GM18511 (cell line): Measurements from ENCODE around the gene CPXM2.

Source experiments
- ATAC-seq: cut with Tn5 transposase; IDR thresholded peaks from one replicate; pipeline ENCODE4 v1.9.1; 2021; ENCODE audit warnings: mild to moderate bottlenecking, moderate library complexity; ENCODE audit not compliant: unreplicated experiment

The CPXM2 gene

DNA sequence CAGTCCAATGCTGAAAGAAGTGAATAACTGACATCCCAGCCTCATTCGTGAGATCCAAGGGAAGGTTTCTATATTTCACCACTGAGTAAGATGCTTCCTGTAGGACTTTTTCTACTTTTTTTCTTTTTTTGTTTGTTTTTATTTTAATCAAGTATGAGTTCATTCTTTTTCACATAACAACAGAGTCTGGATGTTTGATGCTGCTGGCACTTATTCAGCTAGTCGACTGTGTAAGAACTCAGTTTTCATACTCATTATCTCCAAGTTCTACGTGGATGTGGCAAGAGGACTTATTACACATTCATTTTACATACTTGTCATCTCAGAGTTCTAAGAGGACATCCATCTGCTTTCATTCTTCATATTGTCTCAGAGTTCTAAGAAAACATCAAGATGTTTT, 86.9 kb downstream of the CPXM2 start:
- no peak for ATAC-seq

DNA sequence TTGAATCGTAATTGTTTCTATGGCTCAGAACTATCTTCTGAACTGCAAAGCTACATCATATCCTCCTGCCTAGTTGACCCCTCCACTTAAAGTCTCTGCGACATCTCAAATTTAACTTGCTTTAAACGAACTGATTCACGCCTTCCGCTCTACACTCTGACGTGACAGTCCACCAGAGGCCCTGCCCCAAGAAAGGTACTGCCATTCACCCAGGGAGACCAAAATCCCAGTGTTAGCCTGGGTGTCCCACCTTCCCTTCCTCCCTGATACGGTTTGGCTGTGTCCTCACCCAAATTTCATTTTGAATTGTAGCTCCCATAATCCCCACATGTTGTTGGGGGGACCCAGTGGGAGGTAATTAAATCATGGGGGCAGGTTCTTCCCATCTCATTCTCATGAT, 90.8 kb downstream of the CPXM2 start:
- no peak for ATAC-seq

DNA sequence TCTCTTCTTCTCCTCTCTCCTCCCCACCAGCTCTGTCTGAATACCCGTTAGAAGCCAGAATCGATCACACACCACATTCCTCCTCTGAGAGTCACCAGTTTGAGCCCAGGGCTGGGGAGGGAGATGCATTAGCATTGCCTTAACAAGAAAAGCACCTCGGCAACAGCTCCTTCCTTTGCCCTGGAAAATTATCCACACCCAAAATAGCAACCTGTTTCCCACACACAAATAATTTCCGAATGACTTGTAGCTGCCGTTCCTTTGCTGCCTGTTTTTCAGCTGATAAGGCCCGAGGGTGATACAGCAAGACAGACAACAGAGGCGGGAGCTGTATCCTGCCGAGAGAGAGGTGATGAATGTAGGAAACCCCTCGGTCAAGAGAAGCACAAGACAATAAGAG, 91.3 kb downstream of the CPXM2 start:
- no peak for ATAC-seq

- ATAC-seq = no peak
Measured at GRCh38 chr10:123798856-123799255, 92.8 kb downstream of the CPXM2 start.

DNA sequence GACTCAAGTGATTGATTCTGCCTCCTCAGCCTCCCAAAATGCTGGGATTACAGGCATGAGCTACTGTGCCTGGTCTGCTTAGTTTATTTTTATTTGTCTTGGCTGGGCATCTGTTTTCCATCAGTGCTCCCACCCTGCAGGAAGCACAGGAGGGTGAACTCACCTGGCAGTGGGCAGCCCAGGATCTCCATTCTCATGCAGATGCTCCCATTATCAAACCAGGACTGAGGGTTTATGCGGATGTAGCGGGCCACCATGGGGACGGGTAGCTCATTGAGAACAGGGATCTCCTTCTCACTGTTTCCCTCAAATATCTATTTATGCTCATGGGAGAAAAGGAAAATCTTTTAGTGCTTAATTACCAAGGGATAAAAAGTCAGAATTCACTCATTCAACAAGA, 93.8 kb downstream of the CPXM2 start:
- no peak for ATAC-seq

DNA sequence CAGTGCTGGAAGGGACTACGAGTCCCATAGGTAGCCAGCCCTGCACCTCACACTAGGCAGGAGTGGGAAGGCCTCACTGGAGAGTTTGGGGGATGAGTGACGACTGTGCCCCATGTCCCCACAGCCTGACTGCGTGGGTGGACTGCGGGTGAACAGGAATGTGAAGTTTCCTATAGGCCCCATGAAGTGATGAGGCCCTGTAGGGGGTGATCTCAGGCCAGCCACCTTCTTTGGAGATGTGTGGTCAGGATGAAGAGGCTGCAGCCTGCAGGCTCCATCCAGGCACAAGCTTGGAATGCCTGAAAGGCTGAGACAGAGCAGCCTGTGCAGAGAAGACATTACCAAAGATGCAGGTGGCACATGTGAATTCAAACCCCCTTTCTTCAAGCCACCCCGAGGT, 94.9 kb downstream of the CPXM2 start:
- ATAC-seq = no peak

GRCh38 chr10:123795846-123796590, 95.6 kb downstream of the CPXM2 start:
- ATAC-seq = no peak

DNA sequence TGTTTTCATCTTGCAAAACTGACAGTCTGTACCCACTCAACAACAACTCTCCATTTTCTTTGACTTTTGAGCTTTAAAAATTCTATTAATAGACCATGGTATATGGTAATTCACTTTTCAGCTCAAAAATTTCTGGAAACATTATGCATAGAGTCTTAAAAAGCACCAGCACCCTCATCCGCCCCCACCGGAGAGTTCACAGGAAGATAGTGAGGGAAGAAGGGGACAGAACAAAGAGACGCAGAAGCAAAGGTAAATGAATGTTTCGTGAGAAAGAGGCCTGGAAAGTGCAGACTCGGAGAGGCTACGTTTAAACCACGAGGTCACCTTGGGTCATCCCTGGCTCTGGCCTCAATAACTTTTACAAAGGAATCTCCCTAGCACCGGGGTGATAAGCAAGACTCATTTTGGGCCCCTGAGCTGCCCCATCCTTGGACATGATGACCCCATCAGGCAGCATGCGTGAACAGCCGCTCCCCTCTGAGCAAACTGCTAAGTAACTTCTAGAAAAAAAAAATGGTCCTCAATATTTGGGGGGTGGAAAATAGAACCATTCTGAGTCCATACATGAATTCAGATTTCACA, 96.3 kb downstream of the CPXM2 start:
- no peak for ATAC-seq

GRCh38 chr10:123792248-123792978, 99.2 kb downstream of the CPXM2 start:
- ATAC-seq = no peak

GRCh38 chr10:123790132-123790885, 101.3 kb downstream of the CPXM2 start:
- ATAC-seq = no peak

GRCh38 chr10:123788981-123789380, 102.6 kb downstream of the CPXM2 start:
- no peak for ATAC-seq

GRCh38 chr10:123787566-123787965, 104.0 kb downstream of the CPXM2 start:
- ATAC-seq = no peak

- ATAC-seq = no peak
Measured at GRCh38 chr10:123786896-123787295, 104.7 kb downstream of the CPXM2 start.

DNA sequence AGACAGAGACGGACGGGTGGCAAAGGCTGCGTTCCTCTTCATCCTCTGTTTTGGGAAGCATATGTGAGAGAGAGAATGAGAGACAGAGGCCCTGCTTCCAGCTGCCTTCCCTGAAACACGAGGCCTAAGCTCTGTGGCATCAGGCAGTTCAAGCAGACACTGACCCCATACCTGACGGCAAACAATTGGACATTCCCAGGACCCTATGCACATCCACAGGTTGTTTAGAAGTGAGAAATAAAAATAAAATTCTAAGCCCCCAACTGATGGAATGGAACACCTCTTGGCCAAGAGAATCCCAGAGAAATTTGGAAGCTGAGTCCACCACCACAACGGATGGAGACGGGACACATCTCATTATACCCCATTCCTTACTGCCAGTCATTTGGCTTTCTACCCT, 105.3 kb downstream of the CPXM2 start:
- ATAC-seq = no peak

GRCh38 chr10:123784646-123785045, 107.0 kb downstream of the CPXM2 start:
- ATAC-seq = no peak

GRCh38 chr10:123784216-123784615, 107.4 kb downstream of the CPXM2 start:
- ATAC-seq = no peak

DNA sequence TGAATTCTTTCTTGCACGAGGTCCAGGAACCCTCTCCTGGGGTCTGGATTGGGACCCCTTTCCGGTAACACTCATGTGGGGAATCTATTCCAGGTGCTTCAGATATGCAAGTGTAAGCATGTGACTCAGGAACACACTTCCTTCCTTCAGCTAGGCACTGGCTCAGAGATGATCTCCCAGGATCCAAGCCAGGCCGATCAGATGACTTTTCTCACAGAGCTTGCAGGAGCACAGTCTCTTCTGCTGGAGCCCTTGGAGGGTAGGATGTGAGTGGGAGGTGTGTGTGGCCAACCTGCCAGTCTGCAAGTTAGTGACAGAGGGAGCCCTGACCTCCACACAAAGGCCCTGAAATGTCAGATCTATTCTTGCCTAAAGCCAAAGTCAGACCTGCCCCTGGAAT, 108.3 kb downstream of the CPXM2 start:
- no peak for ATAC-seq

DNA sequence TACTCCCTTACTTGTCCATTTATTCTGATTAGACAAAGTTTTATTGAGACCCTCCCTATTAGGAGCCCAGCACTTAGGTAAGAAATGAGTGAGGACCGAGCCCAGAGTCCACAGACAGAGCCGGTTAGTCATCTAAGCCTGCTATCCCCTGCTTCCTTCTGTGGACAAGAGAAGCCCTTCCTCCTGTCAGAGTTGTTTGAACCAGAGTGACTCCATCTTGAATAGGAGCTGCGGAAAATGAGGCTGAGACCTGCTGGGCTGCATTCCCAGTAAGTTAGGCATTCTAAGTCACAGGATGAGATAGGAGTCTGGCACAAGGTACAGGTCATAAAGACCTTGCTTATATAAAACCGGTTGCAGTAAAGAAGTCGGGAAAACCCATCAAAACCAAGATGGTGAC, 109.1 kb downstream of the CPXM2 start:
- no peak for ATAC-seq

- ATAC-seq = no peak
Measured at GRCh38 chr10:123781956-123782500, 109.6 kb downstream of the CPXM2 start.

DNA sequence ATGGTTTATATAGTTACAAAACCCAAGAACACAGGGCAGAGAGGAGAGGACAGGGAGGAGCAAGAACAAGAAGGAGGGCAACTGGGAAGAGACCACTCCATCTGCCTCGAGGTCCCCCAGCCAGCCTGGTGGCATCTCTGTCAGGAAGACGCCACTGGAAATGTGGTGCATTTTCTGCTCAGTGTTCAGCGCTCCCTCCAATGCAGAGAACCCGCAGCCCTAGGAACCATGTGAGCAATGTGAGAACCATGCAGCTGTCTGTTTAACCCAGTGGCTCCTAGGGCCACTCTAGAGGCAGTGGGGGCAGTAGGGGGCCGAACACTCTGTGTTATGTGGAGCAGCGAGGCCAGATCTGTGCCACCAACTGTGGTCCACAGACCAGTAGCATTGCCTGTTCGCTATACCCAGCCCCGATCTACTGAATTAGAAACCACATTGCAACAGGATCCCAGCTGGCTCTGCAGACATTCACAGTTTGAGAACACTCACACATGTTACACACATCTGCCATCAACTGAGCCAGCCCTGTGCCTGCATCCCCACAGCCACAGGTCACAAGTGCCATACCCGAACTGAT, 110.2 kb downstream of the CPXM2 start:
- no peak for ATAC-seq
